ENCODE results near the gene PIP5KL1. TPM values are rescaled to one million over a fixed set of nuclear protein-coding genes. Genes with fewer than 3 reads are reported as not detected.
A peak's percentile ranks its signal among the peaks of the same experiment; 100 is the strongest.

The PIP5KL1 gene
- total RNA-seq, 1 experiment from 2014 or later, result 3.9 TPM

DNA sequence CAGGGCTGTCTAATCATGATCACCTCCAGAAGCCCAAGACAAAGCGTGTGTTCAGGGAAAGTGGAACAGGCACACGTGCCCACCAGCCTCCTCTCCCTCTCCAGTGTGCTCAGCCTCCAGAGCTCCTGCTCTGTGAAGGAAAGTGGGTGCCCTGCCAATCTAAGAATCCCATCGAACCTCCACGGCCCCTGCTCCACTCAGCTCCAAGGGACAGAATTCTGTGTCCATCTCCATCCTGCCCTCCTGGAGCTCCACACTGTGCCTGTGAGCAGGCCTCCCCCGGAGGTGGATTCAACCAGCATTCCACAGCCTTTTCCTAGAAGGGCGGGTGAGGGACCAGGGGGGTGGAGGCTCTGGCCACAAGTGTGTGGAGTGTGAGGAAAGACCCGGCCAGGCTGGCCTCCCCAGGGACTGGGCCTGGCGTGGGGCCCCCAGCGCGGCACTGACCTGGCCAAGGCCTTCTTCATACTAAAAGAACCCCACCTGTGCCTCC is 44.2 kb upstream of the PIP5KL1 start:
- Histone ChIP-seq H3K36me3 (ENCODE audit: insufficient read depth, low read length, poor library complexity, severe bottlenecking) (no peaks in the 10 kb centered on the region), H3K27me3 (replicated peaks; ENCODE audit: insufficient read depth, low read depth, low read length, poor library complexity) (no peaks in the 10 kb centered on the region), H3K4me3 (ENCODE audit: low read depth, low read length, poor library complexity, severe bottlenecking) (no peak overlapping the region), H3K4me1 (ENCODE audit: insufficient read depth, low read length, poor library complexity, severe bottlenecking) (peaks cover 61% of the 10 kb centered on the region), H3K9me3 (ENCODE audit: low read depth, low read length, poor library complexity, severe bottlenecking) (no peaks in the 10 kb centered on the region), H3K27ac (ENCODE audit: low read depth, low read length, poor library complexity, severe bottlenecking) (peak overlapping the region; percentile 23)
- POLR2A ChIA-PET (ENCODE audit: low non-redundant PET), result no interaction called here
- intact Hi-C loops (cut with micrococcal nuclease; ENCODE audit: unreplicated experiment), result no loop called here
- DNase-seq (ENCODE audit: low spot score), result no peak
- BruUV-seq (replicated peaks), result no TSS peak
- CTCF ChIA-PET, result interaction anchor here (0.6 kb wide), 1 partner anchor 61 kb away, joined by 5 read pairs; no protein-coding TSS in a partner anchor
- TF ChIP-seq, protein P1, sequence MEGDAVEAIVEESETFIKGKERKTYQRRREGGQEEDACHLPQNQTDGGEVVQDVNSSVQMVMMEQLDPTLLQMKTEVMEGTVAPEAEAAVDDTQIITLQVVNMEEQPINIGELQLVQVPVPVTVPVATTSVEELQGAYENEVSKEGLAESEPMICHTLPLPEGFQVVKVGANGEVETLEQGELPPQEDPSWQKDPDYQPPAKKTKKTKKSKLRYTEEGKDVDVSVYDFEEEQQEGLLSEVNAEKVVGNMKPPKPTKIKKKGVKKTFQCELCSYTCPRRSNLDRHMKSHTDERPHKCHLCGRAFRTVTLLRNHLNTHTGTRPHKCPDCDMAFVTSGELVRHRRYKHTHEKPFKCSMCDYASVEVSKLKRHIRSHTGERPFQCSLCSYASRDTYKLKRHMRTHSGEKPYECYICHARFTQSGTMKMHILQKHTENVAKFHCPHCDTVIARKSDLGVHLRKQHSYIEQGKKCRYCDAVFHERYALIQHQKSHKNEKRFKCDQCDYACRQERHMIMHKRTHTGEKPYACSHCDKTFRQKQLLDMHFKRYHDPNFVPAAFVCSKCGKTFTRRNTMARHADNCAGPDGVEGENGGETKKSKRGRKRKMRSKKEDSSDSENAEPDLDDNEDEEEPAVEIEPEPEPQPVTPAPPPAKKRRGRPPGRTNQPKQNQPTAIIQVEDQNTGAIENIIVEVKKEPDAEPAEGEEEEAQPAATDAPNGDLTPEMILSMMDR (conservative IDR thresholded peaks at IDR 0.05; ENCODE audit: low read depth, low read length), result no peak
- TF ChIP-seq EZH2 (IDR thresholded peaks at IDR 0.05; ENCODE audit: borderline replicate concordance, low read depth, low read length, poor library complexity, severe bottlenecking), result no peak

DNA sequence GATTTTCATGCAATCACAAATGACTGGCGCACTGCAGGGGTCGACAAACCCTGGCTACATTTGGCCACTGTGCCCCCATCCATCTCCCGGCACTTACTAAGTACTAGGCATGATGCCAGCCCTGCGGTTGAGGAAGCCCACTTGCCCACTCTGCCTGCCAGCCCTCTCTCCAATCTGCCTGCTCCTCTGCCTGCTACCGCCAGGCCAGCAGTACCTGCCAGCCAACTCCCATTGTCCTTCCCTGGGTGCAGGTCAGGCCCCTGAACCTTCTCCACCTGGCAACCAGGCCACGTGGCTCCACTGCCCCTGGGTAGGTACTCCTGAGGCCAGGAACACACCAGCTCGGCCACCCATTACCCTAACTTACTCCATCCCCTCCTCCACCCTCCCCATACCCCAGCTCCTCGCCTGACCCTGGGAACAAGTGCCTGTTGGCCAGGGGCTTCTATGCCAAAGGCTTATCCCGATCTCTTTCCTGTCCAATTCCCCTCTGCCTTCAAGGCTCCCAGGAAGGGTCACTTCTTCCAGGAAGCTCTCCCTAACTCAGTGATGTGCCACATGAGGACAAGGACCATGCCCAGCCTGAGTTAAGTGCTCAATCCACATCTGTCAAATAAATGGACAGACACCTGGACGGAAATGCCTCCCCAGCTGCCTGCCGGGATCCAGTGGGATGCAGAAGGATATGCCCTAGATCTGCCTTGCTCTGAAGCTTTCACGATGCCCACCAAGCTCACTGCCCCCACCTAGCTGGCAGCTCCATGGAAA is 43.6 kb upstream of the PIP5KL1 start:
- no peak for DNase-seq (ENCODE audit: low spot score)
- Histone ChIP-seq H3K4me3 (ENCODE audit: low read depth, low read length, poor library complexity, severe bottlenecking) (no peak overlapping the region), H3K4me1 (ENCODE audit: insufficient read depth, low read length, poor library complexity, severe bottlenecking) (peaks cover 67% of the 10 kb centered on the region), H3K27ac (ENCODE audit: low read depth, low read length, poor library complexity, severe bottlenecking) (no peak overlapping the region), H3K9me3 (ENCODE audit: low read depth, low read length, poor library complexity, severe bottlenecking) (no peaks in the 10 kb centered on the region), H3K27me3 (replicated peaks; ENCODE audit: insufficient read depth, low read depth, low read length, poor library complexity) (no peaks in the 10 kb centered on the region), H3K36me3 (ENCODE audit: insufficient read depth, low read length, poor library complexity, severe bottlenecking) (no peaks in the 10 kb centered on the region)
- ChIA-PET CTCF (interaction anchor here (0.6 kb wide), 1 partner anchor 61 kb away, joined by 5 read pairs; no protein-coding TSS in a partner anchor), POLR2A (ENCODE audit: low non-redundant PET) (no interaction called here)
- no TSS peak for BruUV-seq (replicated peaks)
- TF ChIP-seq, protein P1 (conservative IDR thresholded peaks at IDR 0.05; ENCODE audit: low read depth, low read length), result no peak
- no peak for TF ChIP-seq EZH2 (IDR thresholded peaks at IDR 0.05; ENCODE audit: borderline replicate concordance, low read depth, low read length, poor library complexity, severe bottlenecking)
- intact Hi-C loops (cut with micrococcal nuclease; ENCODE audit: unreplicated experiment), result no loop called here

DNA sequence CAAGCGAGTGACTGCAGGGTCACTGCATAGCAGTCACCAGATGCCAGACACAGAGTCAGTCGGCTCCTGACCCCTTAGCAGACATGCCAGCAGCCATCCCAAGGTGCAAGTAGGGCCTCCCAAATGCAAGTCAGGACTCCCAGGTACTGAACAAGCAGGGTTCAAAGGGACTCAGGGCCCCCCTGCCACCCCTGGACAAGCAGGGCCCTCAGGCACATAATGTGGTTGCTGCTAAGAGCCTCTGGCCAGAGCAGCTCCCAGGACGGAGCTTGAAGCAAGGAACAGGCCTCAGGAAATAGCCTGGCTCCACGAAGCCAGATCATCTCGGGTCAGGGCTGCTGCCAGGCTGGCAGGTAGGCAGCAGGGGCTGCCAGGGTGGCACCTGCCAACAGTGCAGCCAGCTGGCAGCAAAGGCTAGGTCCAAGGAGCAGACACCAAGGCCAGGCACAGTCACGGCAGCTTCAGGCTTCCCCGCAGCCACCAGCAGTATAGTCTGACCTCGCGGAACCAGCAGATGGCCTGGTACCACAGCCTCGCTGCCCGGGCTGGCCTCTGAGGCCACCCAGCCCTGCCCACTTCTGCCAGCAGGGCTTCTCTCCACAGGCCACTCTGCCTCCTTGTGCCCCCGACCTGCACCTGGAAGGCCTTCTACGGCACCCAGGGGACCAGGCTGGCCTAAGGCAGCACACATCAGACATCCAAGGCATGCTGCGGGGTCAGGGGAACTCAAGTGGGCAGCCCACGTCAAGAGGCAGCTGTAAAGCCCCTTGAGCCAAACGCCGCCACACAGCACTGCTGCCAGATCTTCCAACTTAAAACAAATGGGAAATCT is 42.8 kb upstream of the PIP5KL1 start:
- POLR2A ChIA-PET (ENCODE audit: low non-redundant PET), result no interaction called here
- H3K4me1 ChIP-seq (ENCODE audit: insufficient read depth, low read length, poor library complexity, severe bottlenecking), result peaks cover 68% of the 10 kb centered on the region

More for the DNA sequence above, 42.8 kb upstream of the PIP5KL1 start:
- intact Hi-C loops (cut with micrococcal nuclease; ENCODE audit: unreplicated experiment), result no loop called here
- Histone ChIP-seq H3K27me3 (replicated peaks; ENCODE audit: insufficient read depth, low read depth, low read length, poor library complexity) (no peaks in the 10 kb centered on the region), H3K4me3 (ENCODE audit: low read depth, low read length, poor library complexity, severe bottlenecking) (no peak overlapping the region), H3K9me3 (ENCODE audit: low read depth, low read length, poor library complexity, severe bottlenecking) (no peaks in the 10 kb centered on the region), H3K27ac (ENCODE audit: low read depth, low read length, poor library complexity, severe bottlenecking) (peak overlapping the region; percentile 50), H3K36me3 (ENCODE audit: insufficient read depth, low read length, poor library complexity, severe bottlenecking) (no peaks in the 10 kb centered on the region)
- TF ChIP-seq, protein P1 (conservative IDR thresholded peaks at IDR 0.05; ENCODE audit: low read depth, low read length), result no peak
- TF ChIP-seq EZH2 (IDR thresholded peaks at IDR 0.05; ENCODE audit: borderline replicate concordance, low read depth, low read length, poor library complexity, severe bottlenecking), result no peak
- no TSS peak for BruUV-seq (replicated peaks)
- no peak for DNase-seq (ENCODE audit: low spot score)
- CTCF ChIA-PET, result no interaction called here

All from A673 (cell line).